Ammon's horn (tissue), 1 donor: Measurements from ENCODE around the gene FAM193B.
"Not testable (repeated sequence)": the region's sequence is repeated elsewhere in the genome, so short reads cannot be mapped to it uniquely, and the experiment has no call there.

Experiments used
- DNase-seq: peaks from one replicate; pipeline ENCODE4 v3.0.0-alpha.2; 2016; ENCODE audit warnings: low spot score

FAM193B gene

GRCh38 chr5:177486256-177486655 is 68.1 kb downstream of the FAM193B start:
- no peak for DNase-seq

GRCh38 chr5:177485753-177486152 is 68.6 kb downstream of the FAM193B start:
- not testable (repeated sequence) for DNase-seq

GRCh38 chr5:177484902-177485549 is 69.3 kb downstream of the FAM193B start:
- no peak for DNase-seq

GRCh38 chr5:177483994-177484901 is 70.1 kb downstream of the FAM193B start:
- no peak for DNase-seq

GRCh38 chr5:177483042-177483441 is 71.3 kb downstream of the FAM193B start:
- no peak for DNase-seq

GRCh38 chr5:177482359-177482795 is 72.0 kb downstream of the FAM193B start:
- DNase-seq, result no peak

GRCh38 chr5:177479774-177480173 is 74.6 kb downstream of the FAM193B start:
- DNase-seq, result no peak

GRCh38 chr5:177478711-177479646 is 75.4 kb downstream of the FAM193B start:
- DNase-seq, result peak; percentile 59

GRCh38 chr5:177477701-177478477 is 76.5 kb downstream of the FAM193B start:
- DNase-seq, result no peak

GRCh38 chr5:177476531-177477233 is 77.7 kb downstream of the FAM193B start:
- no peak for DNase-seq

GRCh38 chr5:177475563-177476427 is 78.6 kb downstream of the FAM193B start:
- no peak for DNase-seq

- no peak for DNase-seq
These were observed 79.4 kb downstream of the FAM193B start for GRCh38 chr5:177474846-177475562.

GRCh38 chr5:177474002-177474476 is 80.3 kb downstream of the FAM193B start:
- no peak for DNase-seq

- no peak for DNase-seq
These were observed 80.8 kb downstream of the FAM193B start, which contains the start of gene DBN1 for GRCh38 chr5:177473443-177474001. TSS of gene DBN1 (minus strand) at chr5:177473634. CDS start at chr5:177473521, 113 bp downstream.

GRCh38 chr5:177472460-177473442 is 81.6 kb downstream of the FAM193B start:
- no peak for DNase-seq

GRCh38 chr5:177471610-177472356 is 82.6 kb downstream of the FAM193B start:
- DNase-seq, result no peak
